Right lobe of liver (tissue), 6 donors: ENCODE results near the gene SFRP5. TPM values are rescaled to one million over a fixed set of nuclear protein-coding genes. Genes with fewer than 3 reads are reported as not detected.

ENCODE experiments used
- ATAC-seq, 4 donors: fragments of 200-7000 bp; cut with Tn5 transposase; one replicate each; pipeline ENCODE4 v1.9.1; 2020; ENCODE audit warnings: mild to moderate bottlenecking in 4 of 4, moderate library complexity in 4 of 4
- DNase-seq, 3 donors: peaks; one replicate each; pipeline ENCODE4 v3.0.0-alpha.2; 2020
- H3K27ac ChIP-seq, 3 donors: fragments of 200-600 bp; one replicate each; pipeline ENCODE4 v1.8.0; 2022
- H3K27me3 ChIP-seq, 2 donors: fragments of 200-600 bp; one replicate each; pipeline ENCODE4 v1.8.0; 2022
- H3K36me3 ChIP-seq, 4 donors: fragments of 200-600 bp; sonication (generic) in 1 of 4; one replicate each; pipeline versions ENCODE4 v1.5.1 to v1.8.0; 2017 to 2022; ENCODE audit warnings: control low read depth in 1 of 4
- H3K4me1 ChIP-seq, 4 donors: fragments of 200-600 bp; sonication (generic) in 1 of 4; one replicate each; pipeline versions ENCODE4 v1.5.1 to v1.8.0; 2017 to 2022; ENCODE audit warnings: control low read depth in 1 of 4
- H3K4me3 ChIP-seq, 3 donors: fragments of 200-600 bp; one replicate each; pipeline ENCODE4 v1.8.0; 2022
- H3K9me3 ChIP-seq, 4 donors: fragments of 200-600 bp; sonication (generic) in 1 of 4; one replicate each; pipeline versions ENCODE4 v1.5.1 to v1.8.0; 2017 to 2022; ENCODE audit warnings: control low read depth in 1 of 4
- POLR2A ChIP-seq: fragments of 450-650 bp; IDR thresholded peaks from one replicate; pipeline ENCODE4 v1.6.1; 2017; ENCODE audit warnings: antibody characterized with exemption, mild to moderate bottlenecking
- WGBS: methylation state at CpG from one replicate; pipeline ENCODE4 v1.1.6; 2018; ENCODE audit warnings: low coverage, low lambda C conversion rate; ENCODE audit not compliant: insufficient coverage; ENCODE audit errors: missing lambda C conversion rate; 5-methylcytosine and 5-hydroxymethylcytosine counted together
- intact Hi-C, 2 donors: fragments of 100-400 bp; cut with DNase I; formaldehyde crosslinking; loops; one replicate each; pipeline versions ENCODE4 v1.11.2 to v1.14.1; 2022
- total RNA-seq, 6 experiments: library from RNA; depleted of rRNA in 2 of 6; stranded (reverse); fragments of >200 nt in 2 of 6; fragmentation: NEBNext Ultra II Directional in 3 of 6; extraction: Animal tissue kit (Norgen Biotek cat#: 25700) in 3 of 6; gene quantifications; one replicate each; pipeline versions ENCODE4 v1.1.0 to v1.2.4, GENCODE V29; 2016 to 2023
- TF ChIP-seq, protein P1 (sequence below), 4 donors: fragments of 200-600 bp in 3 of 4; fragments of 450-650 bp in 1 of 4; IDR thresholded peaks; one replicate each; pipeline versions ENCODE4 v1.5.1 to v1.8.0; 2016 to 2022; ENCODE audit warnings: antibody characterized with exemption in 4 of 4, mild to moderate bottlenecking in 2 of 4
- donor health status: DM: no; HTN: yes; CAD: no.
- donor health status: DM: no; HTN: no; CAD: no.
- donor health status: DM: no; HTN: no; CAD: no.
- donor health status: DM: no; HTN: yes; CAD: no.
- donor health status: DM: no; HTN: yes; CAD: no.

SFRP5 gene
- total RNA-seq, 6 experiments from 2014 or later, result 1.6 to 6.6 (median 4.5) TPM

DNA sequence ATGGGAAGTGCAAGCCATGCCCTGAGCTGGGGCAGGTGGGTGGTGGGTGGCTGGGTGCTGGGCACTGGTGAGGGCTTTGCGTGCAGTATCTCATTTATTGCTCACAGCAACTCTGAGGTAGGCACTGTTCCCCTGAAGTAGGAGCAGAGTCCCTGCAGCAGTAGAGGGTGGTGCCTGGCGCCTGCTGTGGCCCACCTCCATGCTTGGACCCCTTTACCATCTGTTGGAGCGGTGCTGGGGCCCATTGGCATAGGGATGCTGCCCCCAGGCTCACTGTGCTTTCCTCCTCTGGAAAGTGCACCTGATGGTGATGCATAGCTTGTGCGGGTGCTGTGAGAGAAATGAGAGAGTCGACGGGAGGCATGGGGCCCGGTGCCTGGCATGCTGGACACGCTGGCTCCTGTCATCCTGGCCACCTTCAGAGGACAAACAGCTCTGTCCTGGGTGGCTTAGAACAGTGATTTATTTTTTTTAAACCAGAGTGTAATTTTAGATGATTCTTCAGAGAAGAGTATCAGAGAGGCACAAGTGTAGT lies 10.4 kb downstream of the SFRP5 start:
- no peaks in the 10 kb centered on the region for H3K9me3 ChIP-seq

DNA sequence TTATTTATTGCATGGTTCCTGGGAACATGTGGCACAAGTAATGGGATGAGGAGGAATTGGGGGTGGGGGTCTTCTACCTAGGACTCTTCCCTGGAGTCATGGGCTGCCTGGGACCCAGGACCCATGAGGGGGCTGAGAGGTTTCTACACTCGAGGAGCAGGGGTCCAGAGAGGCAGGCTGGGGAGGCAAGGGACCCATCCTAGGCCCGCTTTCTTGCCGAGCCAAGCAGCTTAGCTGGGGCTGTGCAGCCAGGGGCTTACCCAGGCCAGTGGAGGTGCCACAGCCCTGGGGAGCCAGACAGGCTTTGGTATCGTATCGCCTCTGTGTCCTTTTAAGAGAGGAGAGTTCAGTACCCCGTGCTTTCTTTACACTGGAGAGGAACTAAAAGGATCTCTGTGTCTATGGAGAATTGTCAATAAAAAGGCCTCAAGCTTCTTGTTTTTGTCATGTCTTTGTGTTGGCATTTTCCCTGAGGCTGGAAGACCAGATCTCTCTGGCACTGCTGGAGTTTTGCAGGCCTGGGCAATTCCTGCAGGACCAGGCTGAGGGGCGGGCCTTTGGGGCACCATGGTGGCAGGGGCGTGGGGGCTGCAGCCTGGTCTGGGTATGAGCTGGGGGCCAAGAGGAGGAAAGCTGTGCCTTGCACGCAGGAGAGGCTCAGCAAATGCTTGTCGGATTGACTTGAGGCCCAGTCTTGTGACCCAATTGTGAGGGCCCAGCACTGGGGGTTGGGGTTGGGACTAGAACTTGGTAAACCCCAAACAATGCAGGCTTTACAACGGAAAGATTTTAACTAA lies 11.1 kb downstream of the SFRP5 start:
- intact Hi-C loops, result no loop called here
- 87% methylated on average over 3 of the region's 11 CpGs for WGBS

More for the DNA sequence above, 10.4 kb downstream of the SFRP5 start:
- H3K4me1 ChIP-seq, result no peaks in the 10 kb centered on the region
- DNase-seq (peak in 1 of 3 donors; percentile 39), ATAC-seq (no peak)
- H3K27ac ChIP-seq, result no peak overlapping the region
- H3K36me3 ChIP-seq, result peaks cover 0 to 37% (median 4%) of the 10 kb centered on the region in 4 donors
- TF ChIP-seq POLR2A, result no peak
- TF ChIP-seq, protein P1, sequence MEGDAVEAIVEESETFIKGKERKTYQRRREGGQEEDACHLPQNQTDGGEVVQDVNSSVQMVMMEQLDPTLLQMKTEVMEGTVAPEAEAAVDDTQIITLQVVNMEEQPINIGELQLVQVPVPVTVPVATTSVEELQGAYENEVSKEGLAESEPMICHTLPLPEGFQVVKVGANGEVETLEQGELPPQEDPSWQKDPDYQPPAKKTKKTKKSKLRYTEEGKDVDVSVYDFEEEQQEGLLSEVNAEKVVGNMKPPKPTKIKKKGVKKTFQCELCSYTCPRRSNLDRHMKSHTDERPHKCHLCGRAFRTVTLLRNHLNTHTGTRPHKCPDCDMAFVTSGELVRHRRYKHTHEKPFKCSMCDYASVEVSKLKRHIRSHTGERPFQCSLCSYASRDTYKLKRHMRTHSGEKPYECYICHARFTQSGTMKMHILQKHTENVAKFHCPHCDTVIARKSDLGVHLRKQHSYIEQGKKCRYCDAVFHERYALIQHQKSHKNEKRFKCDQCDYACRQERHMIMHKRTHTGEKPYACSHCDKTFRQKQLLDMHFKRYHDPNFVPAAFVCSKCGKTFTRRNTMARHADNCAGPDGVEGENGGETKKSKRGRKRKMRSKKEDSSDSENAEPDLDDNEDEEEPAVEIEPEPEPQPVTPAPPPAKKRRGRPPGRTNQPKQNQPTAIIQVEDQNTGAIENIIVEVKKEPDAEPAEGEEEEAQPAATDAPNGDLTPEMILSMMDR (IDR thresholded peaks at IDR 0.05), result no peak
- H3K4me3 ChIP-seq, result no peak overlapping the region
- H3K27me3 ChIP-seq, result no peaks in the 10 kb centered on the region
- intact Hi-C loops, result no loop called here
- 92% methylated on average over 7 of the region's 8 CpGs for WGBS

DNA sequence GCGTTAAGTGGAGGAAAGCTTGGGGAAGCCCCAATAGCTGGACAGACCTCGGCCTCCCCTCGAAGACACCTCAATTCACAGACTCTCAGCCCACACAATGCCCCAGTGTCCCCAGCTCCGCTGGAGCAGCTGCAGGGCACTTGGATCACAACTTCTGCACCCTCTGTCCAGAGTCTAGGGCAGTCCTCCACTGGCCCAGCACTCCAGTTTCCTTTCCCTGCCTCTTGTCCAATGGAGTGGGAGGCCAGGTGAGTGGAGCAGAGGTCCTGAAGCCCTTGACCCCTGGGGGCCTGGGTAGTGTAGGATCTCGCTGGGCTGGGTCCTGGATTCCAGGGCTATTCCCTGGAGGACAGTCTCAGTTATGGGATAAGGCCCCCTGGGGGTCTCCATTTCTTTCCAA lies 11.9 kb downstream of the SFRP5 start:
- no peaks in the 10 kb centered on the region for H3K27me3 ChIP-seq
- H3K36me3 ChIP-seq, result peaks cover 0 to 50% (median 7%) of the 10 kb centered on the region in 4 donors
- WGBS, result 67% methylated on average over 1 of the region's 5 CpGs
- intact Hi-C loops, result no loop called here
- H3K4me1 ChIP-seq, result no peaks in the 10 kb centered on the region
- TF ChIP-seq POLR2A, result no peak
- TF ChIP-seq, protein P1 (IDR thresholded peaks at IDR 0.05), result no peak
- no peaks in the 10 kb centered on the region for H3K9me3 ChIP-seq
- DNase-seq (peak in 1 of 3 donors; percentile 24), ATAC-seq (no peak)
- H3K27ac ChIP-seq, result no peak overlapping the region
- H3K4me3 ChIP-seq, result no peak overlapping the region

More for the DNA sequence above, 11.1 kb downstream of the SFRP5 start:
- Histone ChIP-seq H3K27ac (no peak overlapping the region), H3K36me3 (peaks cover 0 to 43% (median 5%) of the 10 kb centered on the region in 4 donors), H3K9me3 (no peaks in the 10 kb centered on the region), H3K4me3 (no peak overlapping the region), H3K27me3 (no peaks in the 10 kb centered on the region), H3K4me1 (no peaks in the 10 kb centered on the region)
- peak in 1 of 3 donors; percentile 47 for DNase-seq
- ATAC-seq, result no peak
- TF ChIP-seq, protein P1 (IDR thresholded peaks at IDR 0.05), result no peak
- TF ChIP-seq POLR2A, result no peak

DNA sequence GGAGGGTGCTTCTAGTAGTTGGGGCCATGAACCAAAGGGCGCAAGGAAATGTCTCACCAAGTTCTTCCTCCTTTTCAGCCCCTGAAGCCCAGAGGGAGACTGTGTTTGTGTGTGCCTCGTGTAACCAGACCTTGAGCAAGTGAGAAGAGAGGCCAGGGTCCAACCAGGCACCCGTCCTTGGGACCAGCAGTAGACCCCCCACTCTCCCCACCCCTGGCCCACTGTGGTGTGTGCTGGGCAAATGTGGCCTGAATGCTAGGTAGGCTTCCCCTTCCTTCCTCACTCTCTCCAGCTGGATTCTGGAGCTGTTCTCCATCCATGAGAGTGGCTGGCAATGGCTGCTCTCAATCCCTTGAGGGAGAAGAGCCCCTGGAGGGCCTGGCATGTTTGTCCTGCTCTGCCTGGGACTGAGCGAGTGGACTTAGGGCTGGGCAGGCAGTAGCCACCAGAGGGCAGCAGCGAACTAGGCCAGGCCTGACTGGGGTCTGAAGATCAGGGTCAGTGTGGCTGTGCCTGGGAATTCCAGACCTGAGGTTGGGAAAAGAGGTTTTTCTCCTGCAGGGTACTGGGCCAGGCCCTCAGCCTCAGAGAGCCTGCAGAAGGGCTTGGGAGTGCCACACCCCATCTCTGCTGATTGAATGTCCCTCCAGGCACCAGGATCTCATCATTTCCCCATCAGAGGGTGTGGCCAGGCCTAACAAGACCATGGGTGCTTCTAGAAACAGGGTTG lies 12.5 kb downstream of the SFRP5 start:
- Histone ChIP-seq H3K27ac (no peak overlapping the region), H3K27me3 (no peaks in the 10 kb centered on the region), H3K4me1 (no peaks in the 10 kb centered on the region), H3K4me3 (no peak overlapping the region), H3K36me3 (peaks cover 0 to 56% (median 11%) of the 10 kb centered on the region in 4 donors), H3K9me3 (no peaks in the 10 kb centered on the region)
- DNase-seq (peak in 2 of 3 donors; percentile 68 to 69), ATAC-seq (peak; percentile 81 to 89 (median 86))
- intact Hi-C loops, result no loop called here
- TF ChIP-seq POLR2A, result no peak
- TF ChIP-seq, protein P1 (IDR thresholded peaks at IDR 0.05), result peak; percentile 59 to 84 (median 82)
- WGBS, result 38% methylated on average over 3 of the region's 5 CpGs
